ENCODE results near the gene SUSD4. TPM values are rescaled to one million over a fixed set of nuclear protein-coding genes. Genes with fewer than 3 reads are reported as not detected.

Gene SUSD4
- total and polyA plus RNA-seq, 2 of the 8 experiments (the other 6 are each of a cell fraction or from before 2014, with no cell fraction given), result 3.9 to 5.2 TPM

DNA sequence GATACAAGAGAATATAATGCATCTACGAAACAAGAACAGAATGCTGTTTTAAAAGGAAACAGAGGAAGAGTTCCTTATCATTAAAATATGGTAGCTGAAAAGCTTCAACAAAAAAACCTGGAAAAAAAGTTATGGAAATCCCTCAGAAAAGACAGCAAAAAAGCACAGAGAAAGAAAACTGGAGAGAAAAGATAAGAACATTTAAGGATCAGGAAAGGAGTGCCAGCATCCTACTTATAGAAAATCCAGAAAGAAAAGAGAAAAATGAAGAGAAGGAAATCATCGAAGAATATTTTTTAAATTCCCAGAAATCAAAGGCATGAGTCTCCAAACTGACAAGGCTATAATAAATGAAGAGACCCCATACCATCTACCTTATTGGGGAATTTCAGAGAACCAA lies 29.8 kb downstream of the SUSD4 start:
- FAIRE-seq (no peak), DNase-seq (ENCODE audit: low read depth in 1 of 2, low spot score in 2 of 2) (no peak)
- Histone ChIP-seq H2AK5ac (ENCODE audit: low read depth, low read length) (no peak overlapping the region), H4K91ac (replicated peaks; ENCODE audit: insufficient read length, low read length) (no peak overlapping the region), H3K23ac (ENCODE audit: insufficient read length) (no peak overlapping the region), H3K23me2 (ENCODE audit: low read depth, low read length) (no peaks in the 10 kb centered on the region; the same call in 1 of the 2 replicates), H3K4me1 (replicated peaks in 1 of 4; ENCODE audit: control insufficient read depth in 3 of 4, insufficient read depth in 4 of 4, low read length in 3 of 4) (peaks cover 0 to 2% (median 0%) of the 10 kb centered on the region in 4 experiments; a peak in 1 of 7 replicates), H2AFZ (ENCODE audit: low read length) (no peak overlapping the region), H4K8ac (ENCODE audit: extremely low read depth, insufficient read depth, low read length) (no peak overlapping the region), H2BK5ac (ENCODE audit: low read depth, low read length) (no peak overlapping the region), H3K79me1 (ENCODE audit: low read depth, low read length) (no peaks in the 10 kb centered on the region), H3K9ac (replicated peaks in 1 of 4; ENCODE audit: extremely low read depth in 1 of 4, low read depth in 3 of 4, low read length in 3 of 4) (no peak overlapping the region), H3K36me3 (ENCODE audit: control insufficient read depth in 2 of 4, insufficient read depth in 4 of 4, low read length in 3 of 4) (no peaks in the 10 kb centered on the region), H3K4me3 (ENCODE audit: extremely low read depth in 1 of 4, insufficient read depth in 2 of 4, low read depth in 3 of 4, low read length in 4 of 4) (no peak overlapping the region), H3K79me2 (ENCODE audit: control insufficient read depth in 1 of 2, insufficient read depth in 2 of 2, low read length in 2 of 2) (no peaks in the 10 kb centered on the region), H4K5ac (ENCODE audit: insufficient read length, low read depth, low read length) (no peak overlapping the region), H3K27me3 (replicated peaks in 1 of 4; ENCODE audit: control insufficient read depth in 3 of 4, extremely low read depth in 1 of 4, insufficient read depth in 3 of 4, low read length in 3 of 4) (no peaks in the 10 kb centered on the region), H2BK15ac (ENCODE audit: low read length) (no peak overlapping the region), H4K20me1 (replicated peaks in 1 of 2; ENCODE audit: control insufficient read depth in 1 of 2, insufficient read depth in 2 of 2, low read length in 2 of 2) (no peaks in the 10 kb centered on the region), H2BK120ac (replicated peaks; ENCODE audit: low read depth, low read length) (no peak overlapping the region), H3K14ac (ENCODE audit: insufficient read length) (no peak overlapping the region), H3K56ac (replicated peaks; ENCODE audit: insufficient read length, low read depth, low read length) (no peak overlapping the region), H3K9me3 (ENCODE audit: insufficient read depth in 2 of 2, low read depth in 1 of 2, low read length in 1 of 2) (no peaks in the 10 kb centered on the region), H2BK12ac (ENCODE audit: low read depth, low read length) (no peak overlapping the region), H3K27ac (ENCODE audit: low read depth, low read length) (no peak overlapping the region), H2BK20ac (ENCODE audit: low read length) (no peak overlapping the region), H3K18ac (ENCODE audit: extremely low read depth, low read length) (no peak overlapping the region), H3K4me2 (ENCODE audit: insufficient read depth in 1 of 2, low read depth in 2 of 2, low read length in 2 of 2) (no peak overlapping the region), H3K4ac (replicated peaks; ENCODE audit: insufficient read length, low read depth, low read length) (no peak overlapping the region)
- CTCF ChIA-PET (ENCODE audit: partially characterized antibody), result no interaction called here
- 83% methylated on average over 2 of the region's 2 CpGs; no CpG with 5 or more reads in 1 of the 2 experiments for WGBS, 2 experiments (ENCODE audit: extremely low coverage in 1 of 2, insufficient coverage in 1 of 2, insufficient read length in 1 of 2, insufficient replicate concordance in 2 of 2, low coverage in 1 of 2, low lambda C conversion rate in 2 of 2, missing lambda C conversion rate in 1 of 2)
- POLR2A ChIA-PET (ENCODE audit: partially characterized antibody), result no interaction called here
- no peak for TF ChIP-seq TBP (IDR thresholded peaks at IDR 0.05; ENCODE audit: low read depth, low read length)
- no peak for TF ChIP-seq RAD21 (IDR thresholded peaks at IDR 0.05 in 1 of 2, conservative IDR thresholded peaks at IDR 0.05 in 1 of 2; ENCODE audit: low read depth in 2 of 2, low read length in 2 of 2)
- no peak for TF ChIP-seq SIRT6 (IDR thresholded peaks at IDR 0.05; ENCODE audit: low read length)
- no peak for TF ChIP-seq JUND (IDR thresholded peaks at IDR 0.05; ENCODE audit: low read length)
- TF ChIP-seq SP1 (IDR thresholded peaks at IDR 0.05; ENCODE audit: low read depth, low read length), result no peak
- TF ChIP-seq JUN (IDR thresholded peaks at IDR 0.05; ENCODE audit: low read depth, low read length), result no peak
- TF ChIP-seq TCF12 (IDR thresholded peaks at IDR 0.05; ENCODE audit: low read depth, low read length), result no peak
- TF ChIP-seq KDM5A (IDR thresholded peaks at IDR 0.05; ENCODE audit: low read length), result no peak
- no peak for TF ChIP-seq BRCA1 (IDR thresholded peaks at IDR 0.05; ENCODE audit: low read depth, low read length)
- no peak for TF ChIP-seq SP2 (IDR thresholded peaks at IDR 0.05; ENCODE audit: low read length)
- TF ChIP-seq SRF (IDR thresholded peaks at IDR 0.05; ENCODE audit: low read depth, low read length), result no peak

Measured in H1 (cell line).